Keratinocyte (primary cell): Measurements from ENCODE around the gene KLRF2. TPM values are rescaled to one million over a fixed set of nuclear protein-coding genes. Genes with fewer than 3 reads are reported as not detected.

Experiments
- DNase-seq: peaks from one replicate; pipeline ENCODE4 v3.0.0-alpha.2; 2011; ENCODE audit warnings: low read depth, missing footprints, low spot score
- FAIRE-seq: peaks from 2 replicates; lab custom pipeline; 2011; peaks lifted over from hg19 to GRCh38; lab: Jason Lieb, UNC
- H2AFZ ChIP-seq: 2 replicates; pipeline ENCODE4 v1.6.0; 2012; ENCODE audit warnings: low read length, control low read depth, inconsistent platforms; ENCODE audit not compliant: control insufficient read depth
- H3K27ac ChIP-seq: 2 replicates; pipeline ENCODE4 v1.5.1; 2011; ENCODE audit warnings: low read length; ENCODE audit not compliant: control insufficient read depth, insufficient read depth
- H3K27me3 ChIP-seq: 3 replicates; pipeline ENCODE4 v1.6.0; 2011; ENCODE audit warnings: low read length; ENCODE audit not compliant: control insufficient read depth, insufficient read depth; ENCODE audit errors: extremely low read depth
- H3K36me3 ChIP-seq, 2 experiments: 2 replicates in 1 of 2; 3 replicates in 1 of 2; pipeline ENCODE4 v1.5.1; 2011; ENCODE audit warnings: low read length in 2 of 2, mild to moderate bottlenecking in 1 of 2; ENCODE audit not compliant: control insufficient read depth in 2 of 2, insufficient read depth in 2 of 2; ENCODE audit errors: extremely low read depth in 1 of 2
- H3K4me1 ChIP-seq: 3 replicates; pipeline ENCODE4 v1.5.1; 2011; ENCODE audit warnings: low read length; ENCODE audit not compliant: control insufficient read depth, insufficient read depth; ENCODE audit errors: extremely low read depth
- H3K4me2 ChIP-seq: 3 replicates; pipeline ENCODE4 v1.6.0; 2011; ENCODE audit warnings: low read depth, low read length; ENCODE audit not compliant: control insufficient read depth, insufficient read depth; ENCODE audit errors: extremely low read depth
- H3K4me3 ChIP-seq, 3 experiments: fragments of 200-600 bp in 1 of 3; sonication (generic) in 1 of 3; 2 replicates in 2 of 3; 3 replicates in 1 of 3; pipeline ENCODE4 v1.5.1; 2011 to 2016; ENCODE audit warnings: low read length in 3 of 3, mild to moderate bottlenecking in 3 of 3, control low read depth in 2 of 3, inconsistent platforms in 1 of 3, low read depth in 1 of 3, mixed read lengths in 1 of 3, mixed run types in 1 of 3, moderate library complexity in 1 of 3; ENCODE audit not compliant: control insufficient read depth in 2 of 3, insufficient read depth in 2 of 3; ENCODE audit errors: extremely low read depth in 1 of 3
- H3K79me2 ChIP-seq: 2 replicates; pipeline ENCODE4 v1.6.0; 2012; ENCODE audit warnings: low read length; ENCODE audit not compliant: control insufficient read depth, insufficient read depth
- H3K9ac ChIP-seq: 3 replicates; pipeline ENCODE4 v1.6.0; 2011; ENCODE audit warnings: low read length; ENCODE audit not compliant: control insufficient read depth, insufficient read depth; ENCODE audit errors: extremely low read depth
- H3K9me1 ChIP-seq: 3 replicates; pipeline ENCODE4 v1.6.0; 2011; ENCODE audit warnings: low read length; ENCODE audit not compliant: control insufficient read depth, insufficient read depth; ENCODE audit errors: extremely low read depth
- H3K9me3 ChIP-seq: 2 replicates; pipeline ENCODE4 v1.5.1; 2012; ENCODE audit warnings: low read depth, low read length; ENCODE audit not compliant: control insufficient read depth
- H4K20me1 ChIP-seq: 3 replicates; pipeline ENCODE4 v1.6.0; 2011; ENCODE audit warnings: low read length; ENCODE audit not compliant: control insufficient read depth, insufficient read depth; ENCODE audit errors: extremely low read depth
- CTCF ChIP-seq, 3 experiments: IDR thresholded peaks in 1 of 3; conservative IDR thresholded peaks in 1 of 3; optimal IDR thresholded peaks in 1 of 3; 2 replicates in 2 of 3; 3 replicates in 1 of 3; pipeline versions ENCODE3 to v1.5.1; 2011; ENCODE audit warnings: low read length in 3 of 3, mild to moderate bottlenecking in 3 of 3, moderate library complexity in 2 of 3, control low read depth in 1 of 3, inconsistent platforms in 1 of 3; ENCODE audit not compliant: insufficient read depth in 2 of 3; ENCODE audit errors: extremely low read depth in 1 of 3
- EZH2 ChIP-seq: IDR thresholded peaks from one replicate; pipeline ENCODE4 v1.6.1; 2012; ENCODE audit warnings: inconsistent platforms, mild to moderate bottlenecking, low read length, moderate library complexity
- dilution Hi-C: fragments of 300-500 bp; cut with MboI; formaldehyde crosslinking; loops from one replicate; pipeline ENCODE4 v1.7.0; 2020; ENCODE audit warnings: low sequenced_read_pairs; ENCODE audit not compliant: extremely low pct_ligation_motif_present
- polyA plus RNA-seq, 5 experiments: library from polyadenylated mRNA; depleted of rRNA in 3 of 5; stranded (reverse) in 3 of 5; stranded (forward) in 1 of 5; unstranded in 1 of 5; fragments of >200 nt; gene quantifications; 1 replicate in 1 of 5; 2 replicates in 3 of 5; 3 replicates in 1 of 5; pipeline versions ENCODE4 v1.2.1 to v1.2.3, GENCODE V29; 2011 to 2012; ENCODE audit warnings: missing spikeins in 2 of 5, low read depth in 1 of 5, low replicate concordance in 1 of 5

KLRF2 gene
- polyA plus RNA-seq, 1 donor (not counting 4 experiments of a cell fraction or from before 2014, with no cell fraction given) = not detected

GRCh38 chr12:9919443-9919842 is 38.2 kb downstream of the KLRF2 start:
- no peaks in the 10 kb centered on the region for H3K9me1 ChIP-seq
- H3K4me2 ChIP-seq = no peak overlapping the region
- FAIRE-seq = no peak
- H2AFZ ChIP-seq = no peak overlapping the region
- no peak overlapping the region for H3K4me3 ChIP-seq
- no peak overlapping the region for H3K9ac ChIP-seq
- no peaks in the 10 kb centered on the region for H3K9me3 ChIP-seq
- no peaks in the 10 kb centered on the region for H3K4me1 ChIP-seq
- no peak for TF ChIP-seq EZH2
- TF ChIP-seq CTCF (optimal IDR thresholded peaks at IDR 0.05 in 1 of 3, IDR thresholded peaks at IDR 0.05 in 1 of 3, conservative IDR thresholded peaks at IDR 0.05 in 1 of 3; ENCODE audit: extremely low read depth in 1 of 3, insufficient read depth in 2 of 3, low read length in 3 of 3) = no peak
- no peaks in the 10 kb centered on the region for H3K79me2 ChIP-seq
- H3K27ac ChIP-seq = no peak overlapping the region
- no peaks in the 10 kb centered on the region for H3K36me3 ChIP-seq
- dilution Hi-C loops = no loop called here
- no peaks in the 10 kb centered on the region for H4K20me1 ChIP-seq
- no peak for DNase-seq
- no peaks in the 10 kb centered on the region for H3K27me3 ChIP-seq

GRCh38 chr12:9920451-9920850 is 39.2 kb downstream of the KLRF2 start:
- DNase-seq (no peak), FAIRE-seq (no peak)
- TF ChIP-seq CTCF (optimal IDR thresholded peaks at IDR 0.05 in 1 of 3, IDR thresholded peaks at IDR 0.05 in 1 of 3, conservative IDR thresholded peaks at IDR 0.05 in 1 of 3; ENCODE audit: extremely low read depth in 1 of 3, insufficient read depth in 2 of 3, low read length in 3 of 3) (no peak), EZH2 (no peak)
- no peak overlapping the region for H2AFZ ChIP-seq
- no peaks in the 10 kb centered on the region for H3K9me3 ChIP-seq
- no peaks in the 10 kb centered on the region for H3K36me3 ChIP-seq
- no peak overlapping the region for H3K4me3 ChIP-seq
- no peaks in the 10 kb centered on the region for H3K79me2 ChIP-seq
- dilution Hi-C loops = no loop called here
- H3K27me3 ChIP-seq = no peaks in the 10 kb centered on the region
- H4K20me1 ChIP-seq = no peaks in the 10 kb centered on the region
- H3K27ac ChIP-seq = no peak overlapping the region
- H3K4me2 ChIP-seq = no peak overlapping the region
- H3K9ac ChIP-seq = no peak overlapping the region
- no peaks in the 10 kb centered on the region for H3K4me1 ChIP-seq
- H3K9me1 ChIP-seq = no peaks in the 10 kb centered on the region
